ENCODE results near the gene SLC38A11. TPM values are rescaled to one million over a fixed set of nuclear protein-coding genes. Genes with fewer than 3 reads are reported as not detected.
A peak's percentile ranks its signal among the peaks of the same experiment; 100 is the strongest.
"Not testable (repeated sequence)": the region's sequence is repeated elsewhere in the genome, so short reads cannot be mapped to it uniquely, and the experiment has no call there.

Gene SLC38A11
- not detected for total RNA-seq

GRCh38 chr2:164954954-164955701, at the start of gene SLC38A11:
TSS of gene SLC38A11 (minus strand) at chr2:164955525. CDS start at chr2:164955247, 278 bp downstream.
- peak within 1 kb of the TSS; percentile 10 for H3K4me3 Mint-ChIP-seq
- no peaks in the 10 kb centered on the region for H3K9me3 Mint-ChIP-seq
- H3K36me3 Mint-ChIP-seq = no peaks in the 10 kb centered on the region
- peaks cover 2% of the 10 kb centered on the region for H3K4me1 Mint-ChIP-seq
- DNase-seq = no peak
- H3K27ac Mint-ChIP-seq = no peak within 1 kb of the TSS
- peaks cover 23% of the 10 kb centered on the region for H3K27me3 Mint-ChIP-seq
- POLR2A ChIA-PET = no interaction called here
- peak; percentile 36 for ATAC-seq (ENCODE audit: low read depth)

- no peaks in the 10 kb centered on the region for H3K9me3 Mint-ChIP-seq
- no peaks in the 10 kb centered on the region for H3K36me3 Mint-ChIP-seq
- peaks cover 25% of the 10 kb centered on the region for H3K27me3 Mint-ChIP-seq
- no peak overlapping the region for H3K4me3 Mint-ChIP-seq
- POLR2A ChIA-PET = no interaction called here
- DNase-seq (no peak), ATAC-seq (ENCODE audit: low read depth) (no peak)
- H3K4me1 Mint-ChIP-seq = no peaks in the 10 kb centered on the region
- H3K27ac Mint-ChIP-seq = no peak overlapping the region
Measured at GRCh38 chr2:165003443-165004130, 48.3 kb upstream of the SLC38A11 start.

- peaks cover 23% of the 10 kb centered on the region for H3K27me3 Mint-ChIP-seq
- H3K9me3 Mint-ChIP-seq = no peaks in the 10 kb centered on the region
- no peaks in the 10 kb centered on the region for H3K4me1 Mint-ChIP-seq
- DNase-seq = no peak
- no peak for ATAC-seq (ENCODE audit: low read depth)
- no peak overlapping the region for H3K27ac Mint-ChIP-seq
- POLR2A ChIA-PET = no interaction called here
- H3K36me3 Mint-ChIP-seq = no peaks in the 10 kb centered on the region
- H3K4me3 Mint-ChIP-seq = no peak overlapping the region
Measured at GRCh38 chr2:165002638-165003037, 47.3 kb upstream of the SLC38A11 start.

- H3K9me3 Mint-ChIP-seq; DNase-seq; H3K36me3 Mint-ChIP-seq; H3K27ac Mint-ChIP-seq; POLR2A ChIA-PET; ATAC-seq (ENCODE audit: low read depth); H3K27me3 Mint-ChIP-seq; H3K4me3 Mint-ChIP-seq: not testable (repeated sequence)
- peaks cover 23% of the 10 kb centered on the region for H3K4me1 Mint-ChIP-seq
Measured at GRCh38 chr2:164994664-164995299, 39.5 kb upstream of the SLC38A11 start.

- H3K36me3 Mint-ChIP-seq = peaks cover 3% of the 10 kb centered on the region
- POLR2A ChIA-PET = no interaction called here
- DNase-seq (no peak), ATAC-seq (ENCODE audit: low read depth) (no peak)
- no peak overlapping the region for H3K27ac Mint-ChIP-seq
- H3K4me1 Mint-ChIP-seq = peaks cover 31% of the 10 kb centered on the region
- no peak overlapping the region for H3K4me3 Mint-ChIP-seq
- H3K27me3 Mint-ChIP-seq = no peaks in the 10 kb centered on the region
- no peaks in the 10 kb centered on the region for H3K9me3 Mint-ChIP-seq
Measured at GRCh38 chr2:164993287-164994016, 38.1 kb upstream of the SLC38A11 start.

- H3K36me3 Mint-ChIP-seq = peaks cover 4% of the 10 kb centered on the region
- POLR2A ChIA-PET = no interaction called here
- no peaks in the 10 kb centered on the region for H3K27me3 Mint-ChIP-seq
- no peak overlapping the region for H3K27ac Mint-ChIP-seq
- ATAC-seq (ENCODE audit: low read depth) (peak; percentile 38), DNase-seq (no peak)
- no peaks in the 10 kb centered on the region for H3K9me3 Mint-ChIP-seq
- H3K4me1 Mint-ChIP-seq = peaks cover 32% of the 10 kb centered on the region
- H3K4me3 Mint-ChIP-seq = no peak overlapping the region
Measured at GRCh38 chr2:164992818-164993217, 37.5 kb upstream of the SLC38A11 start.

- ATAC-seq (ENCODE audit: low read depth) = peak; percentile 39
- H3K9me3 Mint-ChIP-seq, POLR2A ChIA-PET, H3K27me3 Mint-ChIP-seq, DNase-seq, H3K36me3 Mint-ChIP-seq: not testable (repeated sequence)
- H3K27ac Mint-ChIP-seq = peak overlapping the region; percentile 63
- peaks cover 32% of the 10 kb centered on the region for H3K4me1 Mint-ChIP-seq
- H3K4me3 Mint-ChIP-seq = peak overlapping the region; percentile 11
Measured at GRCh38 chr2:164992093-164992454, 36.7 kb upstream of the SLC38A11 start.

GRCh38 chr2:164991361-164992092, 36.2 kb upstream of the SLC38A11 start:
- H3K9me3 Mint-ChIP-seq, DNase-seq, H3K36me3 Mint-ChIP-seq, H3K27me3 Mint-ChIP-seq, POLR2A ChIA-PET: not testable (repeated sequence)
- Mint-ChIP-seq H3K4me1 (peaks cover 33% of the 10 kb centered on the region), H3K27ac (peak overlapping the region; percentile 63), H3K4me3 (peak overlapping the region; percentile 11)
- peak; percentile 87 for ATAC-seq (ENCODE audit: low read depth)

- peaks cover 33% of the 10 kb centered on the region for H3K4me1 Mint-ChIP-seq
- H3K36me3 Mint-ChIP-seq = not testable (repeated sequence)
- H3K27ac Mint-ChIP-seq = peak overlapping the region; percentile 49
Measured at GRCh38 chr2:164990953-164991352, 35.6 kb upstream of the SLC38A11 start.

GRCh38 chr2:164988805-164989204, 33.5 kb upstream of the SLC38A11 start:
- POLR2A ChIA-PET; H3K9me3 Mint-ChIP-seq; ATAC-seq (ENCODE audit: low read depth); H3K36me3 Mint-ChIP-seq; H3K27me3 Mint-ChIP-seq; DNase-seq; H3K4me3 Mint-ChIP-seq: not testable (repeated sequence)
- H3K4me1 Mint-ChIP-seq = peaks cover 33% of the 10 kb centered on the region
- peak overlapping the region; percentile 12 for H3K27ac Mint-ChIP-seq

More at GRCh38 chr2:164990953-164991352, 35.6 kb upstream of the SLC38A11 start:
- H3K4me3 Mint-ChIP-seq = peak overlapping the region; percentile 2
- POLR2A ChIA-PET; ATAC-seq (ENCODE audit: low read depth); H3K9me3 Mint-ChIP-seq; H3K27me3 Mint-ChIP-seq; DNase-seq: not testable (repeated sequence)

- POLR2A ChIA-PET = not testable (repeated sequence)
Measured at GRCh38 chr2:164986027-164986426, 30.7 kb upstream of the SLC38A11 start.

GRCh38 chr2:164984428-164984827, 29.1 kb upstream of the SLC38A11 start:
- Mint-ChIP-seq H3K4me3 (no peak overlapping the region), H3K27me3 (peaks cover 14% of the 10 kb centered on the region), H3K36me3 (peaks cover 7% of the 10 kb centered on the region), H3K9me3 (no peaks in the 10 kb centered on the region), H3K27ac (no peak overlapping the region), H3K4me1 (peaks cover 15% of the 10 kb centered on the region)
- POLR2A ChIA-PET = no interaction called here
- no peak for ATAC-seq (ENCODE audit: low read depth)
- no peak for DNase-seq

More at GRCh38 chr2:164986027-164986426, 30.7 kb upstream of the SLC38A11 start:
- DNase-seq; H3K9me3 Mint-ChIP-seq; H3K27me3 Mint-ChIP-seq; H3K36me3 Mint-ChIP-seq; H3K27ac Mint-ChIP-seq; ATAC-seq (ENCODE audit: low read depth); H3K4me3 Mint-ChIP-seq: not testable (repeated sequence)
- peaks cover 16% of the 10 kb centered on the region for H3K4me1 Mint-ChIP-seq
